COLO829 (cell line): ENCODE data around the gene FBXO21.
"Not testable (repeated sequence)": the region's sequence is repeated elsewhere in the genome, so short reads cannot be mapped to it uniquely, and the experiment has no call there.

Experiments used
- DNase-seq: peaks from one replicate; pipeline ENCODE4 v3.0.0; 2012; ENCODE audit warnings: low spot score

FBXO21 gene

GRCh38 chr12:117199956-117200744 is 9.9 kb upstream of the FBXO21 start:
- DNase-seq = not testable (repeated sequence)

GRCh38 chr12:117196334-117196733 is 6.1 kb upstream of the FBXO21 start:
- not testable (repeated sequence) for DNase-seq

DNA sequence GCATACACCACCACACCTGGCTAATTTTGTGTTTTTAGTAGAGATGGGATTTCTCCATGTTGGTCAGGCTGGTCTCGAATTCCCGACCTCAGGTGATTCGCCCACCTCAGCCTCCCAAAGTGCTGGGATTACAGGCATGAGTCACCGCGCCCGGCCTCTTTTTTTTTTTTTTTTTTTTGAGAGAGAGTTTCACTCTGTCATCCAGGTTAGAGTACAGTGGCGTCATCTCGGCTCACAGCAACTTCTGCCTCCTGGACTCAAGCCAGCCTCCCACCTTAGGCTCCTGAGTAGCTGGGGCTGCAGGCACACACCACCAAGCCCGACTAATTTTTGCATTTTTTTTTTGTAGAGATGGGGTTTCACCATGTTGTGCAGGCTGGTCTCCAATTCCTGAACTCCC is 4.8 kb upstream of the FBXO21 start:
- not testable (repeated sequence) for DNase-seq

- no peak for DNase-seq
Observed at GRCh38 chr12:117193903-117194302, 3.6 kb upstream of the FBXO21 start.

GRCh38 chr12:117192581-117192980 is 2.3 kb upstream of the FBXO21 start:
- DNase-seq = not testable (repeated sequence)

GRCh38 chr12:117192057-117192456 is 1.8 kb upstream of the FBXO21 start:
- no peak for DNase-seq

DNA sequence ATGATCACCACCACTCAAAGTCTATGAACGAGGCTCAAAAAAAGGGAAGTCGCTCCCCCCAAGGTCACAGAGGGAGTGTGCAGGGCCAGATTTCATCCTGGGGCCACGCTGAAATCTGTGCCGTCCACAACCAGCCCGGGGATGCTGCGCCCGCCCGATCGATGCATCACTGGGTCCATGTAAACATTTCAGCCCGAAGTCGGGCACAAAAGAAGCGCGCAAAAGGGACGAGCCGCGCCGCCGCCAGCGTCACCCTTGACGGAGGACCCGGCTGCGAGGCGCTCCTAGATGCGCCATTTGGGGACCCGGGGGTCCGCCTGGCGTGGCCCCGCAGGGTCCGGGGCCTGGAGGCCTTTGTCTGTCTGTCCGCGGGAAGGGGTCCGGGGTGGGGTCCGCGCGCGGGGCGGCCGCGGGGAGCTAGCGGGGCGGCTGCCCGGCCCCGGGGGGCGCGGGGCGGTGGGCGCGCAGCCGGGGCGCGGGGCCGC is 503 bp downstream of the FBXO21 start:
- DNase-seq = peak; percentile 28

DNA sequence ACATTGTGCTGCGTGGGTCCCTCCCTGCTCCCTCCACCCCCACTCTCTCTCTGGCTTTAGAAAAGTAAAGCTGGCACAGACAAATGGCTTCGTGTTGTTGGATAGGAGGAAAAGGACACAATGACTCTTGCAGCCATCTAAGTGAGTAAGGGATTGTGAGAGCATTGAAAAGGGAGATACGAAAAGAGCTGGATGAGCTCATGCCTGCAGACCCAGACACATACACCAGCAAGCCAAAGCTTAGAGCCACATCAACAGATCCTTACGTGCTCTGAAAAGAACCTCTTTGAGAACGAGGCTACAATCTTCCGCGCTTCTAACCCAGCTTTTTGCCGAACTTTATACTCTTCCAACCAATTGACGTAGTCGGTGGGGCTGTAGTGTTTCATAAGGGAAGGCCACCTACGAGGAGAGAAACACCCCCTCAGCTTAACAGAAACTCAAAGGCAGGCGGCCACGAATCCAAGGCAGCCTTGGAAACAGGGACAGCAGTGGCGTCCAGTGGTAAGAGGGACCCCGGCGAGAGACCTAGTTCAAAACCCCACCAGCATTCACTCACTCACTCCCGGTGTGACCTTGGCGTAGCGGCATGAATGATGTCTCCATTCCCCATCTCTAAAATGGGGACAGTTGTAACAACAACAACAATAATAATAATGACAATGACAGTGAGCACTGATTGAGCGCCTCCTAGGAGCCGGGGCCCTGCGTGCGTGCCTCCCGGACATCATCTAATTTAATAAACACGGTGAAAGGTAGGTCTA is 1.1 kb downstream of the FBXO21 start:
- no peak for DNase-seq

DNA sequence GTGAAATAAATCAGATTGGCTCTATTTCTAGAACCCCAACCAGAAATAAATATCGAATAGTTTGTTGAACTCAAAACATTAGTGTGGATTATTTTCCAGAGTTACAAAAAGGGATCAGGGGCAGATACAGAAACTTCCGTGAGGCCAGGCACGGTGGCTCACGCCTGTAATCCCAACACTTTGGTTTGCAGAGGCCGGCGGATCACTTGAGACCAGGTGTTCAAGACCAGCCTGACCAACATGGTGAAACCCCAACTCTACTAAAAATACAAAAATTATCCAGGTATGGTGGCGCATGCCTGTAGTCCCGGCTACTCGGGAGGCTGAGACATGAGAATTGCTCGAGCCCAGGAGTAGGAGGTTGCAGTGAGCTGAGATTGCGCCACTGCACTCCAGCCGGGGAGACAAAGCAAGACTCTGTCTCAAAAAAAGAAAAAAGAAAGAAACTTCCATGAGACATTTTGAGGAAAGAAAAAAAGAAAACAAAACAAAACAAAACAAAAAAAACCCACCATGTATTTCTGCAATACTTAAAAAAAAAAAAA is 2.1 kb downstream of the FBXO21 start:
- no peak for DNase-seq

GRCh38 chr12:117187421-117187820 is 2.8 kb downstream of the FBXO21 start:
- DNase-seq = no peak

DNA sequence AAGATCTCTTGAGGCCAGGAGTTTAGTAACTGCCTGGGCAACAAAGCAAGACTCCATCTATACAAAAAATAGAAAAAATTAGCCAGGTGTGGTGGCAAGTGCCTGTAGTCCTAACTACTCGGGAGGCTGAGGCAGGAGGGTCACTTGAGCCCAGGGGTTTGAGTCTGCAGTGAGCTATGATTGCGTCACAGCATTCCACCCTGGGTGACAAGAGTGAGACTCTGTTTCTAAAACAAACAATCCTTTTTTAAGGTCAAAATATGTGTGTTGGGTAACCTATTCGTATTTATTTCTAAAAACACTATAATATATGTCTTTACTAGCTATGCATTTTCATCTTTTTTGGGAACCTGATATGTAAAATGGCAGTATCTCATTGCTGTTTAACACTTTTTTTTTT is 7.4 kb downstream of the FBXO21 start:
- DNase-seq = no peak

DNA sequence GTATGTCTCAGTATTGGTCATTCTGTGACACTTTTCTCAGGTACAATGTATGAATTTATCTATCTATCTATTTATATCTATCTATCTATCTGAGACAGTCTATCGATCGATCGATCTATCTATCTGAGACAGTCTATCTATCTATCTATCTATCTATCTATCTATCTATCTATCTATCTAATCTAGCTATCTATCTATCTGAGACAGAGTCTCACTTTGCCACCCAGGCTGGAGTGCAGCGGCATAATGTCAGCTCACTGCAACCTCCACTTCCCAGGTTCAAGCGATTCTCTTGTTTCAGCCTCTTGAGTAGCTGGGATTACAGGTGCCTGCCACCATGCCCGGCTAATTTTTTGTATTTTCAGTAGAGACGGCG is 8.8 kb downstream of the FBXO21 start:
- not testable (repeated sequence) for DNase-seq

DNA sequence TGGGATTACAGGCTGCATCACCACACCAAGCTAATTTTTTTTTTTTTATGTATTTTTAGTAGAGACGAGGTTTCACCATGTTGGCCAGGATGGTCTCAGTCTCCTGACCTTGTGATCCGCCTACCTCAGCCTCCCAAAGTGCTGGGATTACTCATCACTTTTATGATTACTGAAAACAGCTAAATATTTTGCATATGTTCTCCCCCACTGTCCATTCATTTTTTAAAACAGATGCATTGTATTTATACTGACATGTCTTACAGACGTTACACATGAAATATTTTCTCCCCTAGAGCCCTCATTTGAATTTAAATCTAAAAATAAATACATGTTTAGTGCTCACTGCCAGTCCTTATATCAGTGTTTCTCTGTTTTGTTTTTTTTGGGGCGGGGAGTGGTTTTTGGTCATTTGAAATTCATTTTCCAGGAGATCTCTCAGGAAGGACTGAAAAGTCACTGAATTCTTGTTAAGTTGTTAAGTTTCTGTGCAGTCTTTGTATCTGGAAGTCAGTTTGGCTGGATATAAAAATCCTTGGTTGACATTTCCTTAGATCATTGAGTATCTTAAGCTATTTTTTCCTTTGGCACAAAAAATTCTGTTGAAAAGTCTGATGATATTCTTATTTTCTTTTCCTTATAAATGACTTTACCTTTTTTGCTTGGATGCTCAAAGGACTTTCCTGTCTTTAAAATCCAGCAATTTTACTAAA is 9.4 kb downstream of the FBXO21 start:
- DNase-seq = no peak

- DNase-seq = no peak
Observed at GRCh38 chr12:117178745-117179144, 11.5 kb downstream of the FBXO21 start.

GRCh38 chr12:117178301-117178700 is 12.0 kb downstream of the FBXO21 start:
- no peak for DNase-seq

DNA sequence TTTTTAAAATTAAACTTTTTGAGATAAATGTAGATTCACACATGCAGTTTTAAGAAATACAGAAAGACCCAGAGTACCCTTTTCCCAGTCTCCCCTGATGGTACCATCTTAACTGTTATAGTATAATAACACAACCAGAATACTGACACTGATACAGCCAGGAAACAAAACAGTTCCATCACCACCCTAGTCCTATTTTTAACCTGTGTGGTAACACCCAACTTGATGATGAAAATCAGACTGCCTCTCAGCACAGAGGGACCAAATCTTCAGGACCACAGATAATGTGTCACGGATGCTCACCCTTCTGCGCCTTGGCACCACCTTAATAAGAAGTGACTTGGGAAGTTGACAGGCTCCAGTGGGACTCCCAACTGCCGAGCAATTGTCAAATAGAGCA is 18.1 kb downstream of the FBXO21 start:
- no peak for DNase-seq

DNA sequence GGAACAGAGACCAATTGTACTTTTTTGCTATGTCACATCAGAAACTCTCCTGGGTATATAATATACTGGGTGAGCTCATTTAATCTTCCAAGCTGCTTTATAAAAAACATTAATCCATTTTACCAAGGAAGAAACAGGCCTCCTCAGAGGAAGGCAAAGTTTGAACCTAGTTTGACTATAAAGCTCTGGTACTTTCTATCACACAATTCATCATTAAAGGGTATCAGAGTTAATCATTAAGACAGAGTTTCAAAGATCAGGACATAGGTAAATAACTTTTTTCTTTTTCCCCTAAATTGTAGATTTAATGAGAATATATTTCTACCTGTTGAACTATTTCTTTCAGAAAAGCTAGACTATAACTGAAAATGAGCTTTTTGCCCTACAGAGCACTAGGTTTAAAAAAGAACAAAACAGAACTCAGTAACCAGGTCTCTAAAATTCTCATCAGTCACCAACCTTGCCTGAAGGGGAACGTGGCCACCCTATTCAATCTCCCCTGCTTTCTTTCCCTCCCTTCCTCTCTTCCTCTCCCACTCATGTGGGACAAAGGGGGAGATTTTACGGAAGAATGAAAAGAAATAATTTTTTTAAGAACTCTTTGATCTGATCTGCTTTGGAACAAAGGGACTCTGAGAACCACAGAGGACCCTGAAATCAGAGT is 18.6 kb downstream of the FBXO21 start:
- no peak for DNase-seq

GRCh38 chr12:117169548-117169947 is 20.7 kb downstream of the FBXO21 start:
- DNase-seq = no peak

GRCh38 chr12:117168976-117169375 is 21.3 kb downstream of the FBXO21 start:
- no peak for DNase-seq

DNA sequence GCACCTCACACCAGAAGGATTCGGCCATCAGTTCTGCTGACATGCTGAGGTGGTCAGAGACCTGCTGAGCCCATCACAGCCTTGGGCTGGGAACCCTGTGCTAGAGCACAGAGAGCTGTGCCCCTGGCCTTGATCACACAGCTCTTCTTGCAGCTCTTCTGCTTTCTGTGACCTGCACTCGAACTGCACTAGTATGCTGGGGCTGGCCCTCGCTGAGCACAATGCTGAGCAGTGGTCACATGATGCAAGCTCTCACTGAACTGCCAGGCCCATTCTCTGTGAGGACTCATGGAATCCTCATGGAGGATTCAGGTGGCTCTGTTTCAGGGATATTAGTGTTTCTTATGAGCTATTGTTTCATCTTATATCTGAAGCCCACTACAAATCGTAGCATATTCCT is 22.5 kb downstream of the FBXO21 start:
- no peak for DNase-seq

GRCh38 chr12:117166107-117166506 is 24.2 kb downstream of the FBXO21 start:
- DNase-seq = no peak

DNA sequence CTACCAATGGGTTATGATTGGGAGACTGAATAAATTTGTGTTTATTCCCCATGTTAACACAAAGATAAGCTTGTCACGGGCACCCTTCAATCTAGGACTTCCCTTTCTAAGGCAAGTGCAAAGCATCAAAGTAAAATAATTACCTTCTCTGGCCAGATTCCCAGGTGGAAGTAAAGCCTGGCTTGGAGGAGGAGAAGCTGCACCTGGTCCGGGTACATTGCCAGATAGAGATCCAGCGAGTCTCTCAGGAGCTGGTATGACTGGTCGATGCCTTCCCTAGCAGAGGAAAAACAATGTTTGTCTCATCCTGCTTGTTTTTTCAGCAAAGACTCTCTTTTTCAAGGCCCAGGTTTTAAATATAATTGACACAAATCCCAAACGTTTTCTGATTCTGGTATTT is 24.9 kb downstream of the FBXO21 start:
- no peak for DNase-seq
